Suprapubic skin (tissue), 4 donors: ENCODE results near the gene YJU2.
"Not testable (repeated sequence)": the region's sequence is repeated elsewhere in the genome, so short reads cannot be mapped to it uniquely, and the experiment has no call there.

Experiments used
- CTCF ChIP-seq, 2 donors: fragments of 200-600 bp in 1 of 2; fragments of 450-650 bp in 1 of 2; sonication (generic) in 1 of 2; IDR thresholded peaks; one replicate each; pipeline ENCODE4 v1.5.1; 2016 to 2019; ENCODE audit warnings: antibody characterized with exemption in 2 of 2, mild to moderate bottlenecking in 1 of 2, moderate library complexity in 1 of 2
- POLR2A ChIP-seq, 2 donors: fragments of 450-650 bp; IDR thresholded peaks; one replicate each; pipeline ENCODE4 v1.6.1; 2017; ENCODE audit warnings: antibody characterized with exemption in 2 of 2, mild to moderate bottlenecking in 2 of 2, moderate library complexity in 2 of 2
- POLR2AphosphoS5 ChIP-seq, 3 donors: sonication (generic); formaldehyde crosslinking; IDR thresholded peaks; one replicate each; pipeline ENCODE4 v1.6.1; 2017; ENCODE audit warnings: antibody characterized with exemption in 3 of 3

- TF ChIP-seq CTCF, POLR2AphosphoS5, POLR2A (IDR thresholded peaks at IDR 0.05): not testable (repeated sequence)
Observed at GRCh38 chr19:4231521-4231920, 15.4 kb upstream of the YJU2 start.
